Gastroesophageal sphincter (tissue), 4 donors: ENCODE measurements around the gene CD226. TPM values are rescaled to one million over a fixed set of nuclear protein-coding genes. Genes with fewer than 3 reads are reported as not detected.
"Not testable (repeated sequence)": the region's sequence is repeated elsewhere in the genome, so short reads cannot be mapped to it uniquely, and the experiment has no call there.

Experiments
- ATAC-seq: fragments of 150-250 bp; one replicate; pipeline ENCODE4 v1.9.1; 2016; ENCODE audit warnings: mild to moderate bottlenecking, moderate library complexity
- H3K27ac ChIP-seq, 4 donors: fragments of 200-600 bp; sonication (generic) in 3 of 4; 1 replicate in 3 of 4; 2 replicates in 1 of 4; pipeline ENCODE4 v1.5.1; 2016 to 2019
- H3K27me3 ChIP-seq: fragments of 200-600 bp; sonication (generic); one replicate; pipeline ENCODE4 v1.5.1; 2019
- H3K36me3 ChIP-seq, 2 donors: fragments of 200-600 bp; sonication (generic); one replicate each; pipeline ENCODE4 v1.5.1; 2019; ENCODE audit warnings: control low read depth in 1 of 2
- H3K4me1 ChIP-seq, 3 donors: fragments of 200-600 bp; sonication (generic); 1 replicate in 2 of 3; 2 replicates in 1 of 3; pipeline ENCODE4 v1.5.1; 2016 to 2019; ENCODE audit warnings: control low read depth in 2 of 3
- H3K4me3 ChIP-seq, 2 donors: fragments of 200-600 bp; sonication (generic); one replicate each; pipeline ENCODE4 v1.5.1; 2019; ENCODE audit warnings: mild to moderate bottlenecking in 1 of 2, moderate library complexity in 1 of 2
- H3K9me3 ChIP-seq, 3 donors: fragments of 200-600 bp; sonication (generic); one replicate each; pipeline ENCODE4 v1.5.1; 2017 to 2019; ENCODE audit warnings: control low read depth in 2 of 3
- EP300 ChIP-seq: sonication (generic); formaldehyde crosslinking; IDR thresholded peaks from one replicate; pipeline ENCODE4 v1.6.1; 2017; ENCODE audit warnings: antibody characterized with exemption, mild to moderate bottlenecking
- POLR2A ChIP-seq, 2 donors: fragments of 450-650 bp; IDR thresholded peaks; one replicate each; pipeline ENCODE4 v1.6.1; 2017; ENCODE audit warnings: antibody characterized with exemption in 2 of 2, mild to moderate bottlenecking in 2 of 2, moderate library complexity in 1 of 2
- POLR2AphosphoS5 ChIP-seq: sonication (generic); formaldehyde crosslinking; IDR thresholded peaks from one replicate; pipeline ENCODE4 v1.6.1; 2017; ENCODE audit warnings: antibody characterized with exemption
- WGBS, 2 donors: methylation state at CpG; one replicate each; pipeline ENCODE4 v1.1.5; 2018; ENCODE audit warnings: low coverage in 1 of 2; 5-methylcytosine and 5-hydroxymethylcytosine counted together
- total RNA-seq, 4 donors: library from RNA; depleted of rRNA; stranded (reverse); fragments of >200 nt; gene quantifications; one replicate each; pipeline ENCODE4 v1.1.0, GENCODE V29; 2016
- TF ChIP-seq, protein P1 (sequence below), 4 experiments: fragments of 200-600 bp in 2 of 4; fragments of 450-650 bp in 2 of 4; sonication (generic) in 1 of 4; IDR thresholded peaks; one replicate each; pipeline ENCODE4 v1.5.1; 2017 to 2019; ENCODE audit warnings: antibody characterized with exemption in 4 of 4, mild to moderate bottlenecking in 2 of 4, moderate library complexity in 2 of 4

CD226 gene
- total RNA-seq, 4 donors from 2014 or later, result 0.66 to 2.8 (median 0.87) TPM

DNA sequence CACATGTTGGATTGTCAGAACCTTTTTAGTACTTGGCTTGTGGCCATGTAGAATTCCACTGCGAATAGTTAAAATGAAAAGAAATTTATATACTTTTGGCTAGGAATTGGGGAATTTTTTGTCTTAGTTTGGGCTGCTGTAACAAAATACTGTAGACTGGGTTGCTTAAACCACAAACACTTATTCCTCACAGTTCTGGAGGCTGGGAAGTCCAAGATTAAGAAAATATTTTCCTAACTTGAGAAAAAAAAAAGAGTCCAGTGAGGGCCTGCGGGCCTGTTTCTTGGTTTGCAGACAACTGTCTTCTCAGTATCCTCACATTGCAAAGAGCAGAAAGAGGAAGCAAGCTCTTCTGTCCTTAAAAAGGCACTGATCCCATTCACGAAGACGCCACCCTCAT is 81.9 kb downstream of the CD226 start:
- ATAC-seq, result no peak
- no peak overlapping the region for H3K27ac ChIP-seq
- H3K4me1 ChIP-seq, result no peaks in the 10 kb centered on the region
- no peaks in the 10 kb centered on the region for H3K27me3 ChIP-seq
- no peaks in the 10 kb centered on the region for H3K36me3 ChIP-seq
- H3K9me3 ChIP-seq, result no peaks in the 10 kb centered on the region
- H3K4me3 ChIP-seq, result no peak overlapping the region
- TF ChIP-seq EP300 (no peak), POLR2AphosphoS5 (no peak), POLR2A (IDR thresholded peaks at IDR 0.05) (no peak)
- TF ChIP-seq, protein P1, sequence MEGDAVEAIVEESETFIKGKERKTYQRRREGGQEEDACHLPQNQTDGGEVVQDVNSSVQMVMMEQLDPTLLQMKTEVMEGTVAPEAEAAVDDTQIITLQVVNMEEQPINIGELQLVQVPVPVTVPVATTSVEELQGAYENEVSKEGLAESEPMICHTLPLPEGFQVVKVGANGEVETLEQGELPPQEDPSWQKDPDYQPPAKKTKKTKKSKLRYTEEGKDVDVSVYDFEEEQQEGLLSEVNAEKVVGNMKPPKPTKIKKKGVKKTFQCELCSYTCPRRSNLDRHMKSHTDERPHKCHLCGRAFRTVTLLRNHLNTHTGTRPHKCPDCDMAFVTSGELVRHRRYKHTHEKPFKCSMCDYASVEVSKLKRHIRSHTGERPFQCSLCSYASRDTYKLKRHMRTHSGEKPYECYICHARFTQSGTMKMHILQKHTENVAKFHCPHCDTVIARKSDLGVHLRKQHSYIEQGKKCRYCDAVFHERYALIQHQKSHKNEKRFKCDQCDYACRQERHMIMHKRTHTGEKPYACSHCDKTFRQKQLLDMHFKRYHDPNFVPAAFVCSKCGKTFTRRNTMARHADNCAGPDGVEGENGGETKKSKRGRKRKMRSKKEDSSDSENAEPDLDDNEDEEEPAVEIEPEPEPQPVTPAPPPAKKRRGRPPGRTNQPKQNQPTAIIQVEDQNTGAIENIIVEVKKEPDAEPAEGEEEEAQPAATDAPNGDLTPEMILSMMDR (IDR thresholded peaks at IDR 0.05), result no peak
- WGBS, 2 donors, result 38 to 48% methylated on average over 2 to 4 of the region's 4 CpGs

DNA sequence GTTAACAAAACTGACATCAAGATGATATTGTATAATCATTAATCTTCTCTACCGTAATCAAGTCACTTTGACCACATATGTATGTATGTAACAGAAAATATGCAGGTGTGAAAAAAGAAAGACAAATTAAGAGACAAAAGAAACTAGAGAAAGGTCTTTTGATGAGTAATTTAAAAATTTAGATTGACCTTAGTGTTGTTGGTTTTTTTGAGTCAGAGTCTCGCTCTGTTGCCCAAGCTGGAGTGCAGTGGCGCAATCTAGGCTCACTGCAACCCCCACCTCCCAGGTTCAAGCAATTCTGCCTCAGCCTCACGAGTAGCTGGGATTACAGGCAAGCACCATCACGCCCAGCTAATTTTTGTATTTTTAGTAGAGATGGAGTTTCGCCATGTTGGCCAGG is 82.9 kb downstream of the CD226 start:
- not testable (repeated sequence) for ATAC-seq

GRCh38 chr18:69858897-69859296 is 88.8 kb downstream of the CD226 start:
- Histone ChIP-seq H3K4me3 (no peak overlapping the region), H3K27ac (no peak overlapping the region), H3K27me3 (no peaks in the 10 kb centered on the region), H3K9me3 (no peaks in the 10 kb centered on the region), H3K4me1 (no peaks in the 10 kb centered on the region), H3K36me3 (no peaks in the 10 kb centered on the region)
- TF ChIP-seq POLR2AphosphoS5, result no peak
- TF ChIP-seq, protein P1 (IDR thresholded peaks at IDR 0.05), result no peak
- TF ChIP-seq EP300, result no peak
- no peak for TF ChIP-seq POLR2A (IDR thresholded peaks at IDR 0.05)
- no peak for ATAC-seq
- WGBS, 2 donors, result 84 to 86% methylated on average over 4 to 5 of the region's 5 CpGs

More for the DNA sequence above, 82.9 kb downstream of the CD226 start:
- H3K4me1 ChIP-seq, H3K4me3 ChIP-seq, H3K9me3 ChIP-seq, H3K36me3 ChIP-seq, H3K27me3 ChIP-seq, H3K27ac ChIP-seq: not testable (repeated sequence)
- WGBS, 2 donors, result 95 to 97% methylated on average over 3 to 4 of the region's 6 CpGs

DNA sequence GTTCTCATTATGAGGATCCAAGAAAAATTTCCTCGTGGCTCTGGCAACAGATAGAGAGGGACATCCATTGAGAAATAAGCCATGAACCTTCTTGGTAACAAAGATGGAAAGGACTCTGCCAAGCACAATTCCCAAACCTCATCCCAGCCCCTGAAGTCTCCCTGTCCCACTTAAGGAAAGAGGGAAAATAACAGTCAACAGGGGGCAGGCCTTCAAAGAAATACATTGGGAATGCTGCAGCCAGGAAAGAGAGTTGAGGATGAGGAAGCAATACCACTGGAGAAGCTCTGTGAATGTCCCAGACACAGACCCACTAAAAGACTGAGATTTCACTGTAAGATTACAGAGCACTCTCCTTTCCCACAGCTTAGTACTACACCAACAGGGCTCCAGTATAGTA is 93.2 kb downstream of the CD226 start:
- 86% methylated on average over 1 of the region's 1 CpG; no CpG with 5 or more reads in 1 of the 2 donors for WGBS, 2 donors
- H3K27me3 ChIP-seq, result no peaks in the 10 kb centered on the region
- no peak for ATAC-seq
- no peak overlapping the region for H3K4me3 ChIP-seq
- no peaks in the 10 kb centered on the region for H3K36me3 ChIP-seq
- H3K4me1 ChIP-seq, result no peaks in the 10 kb centered on the region
- TF ChIP-seq POLR2A (IDR thresholded peaks at IDR 0.05), result no peak
- no peak for TF ChIP-seq POLR2AphosphoS5
- no peak for TF ChIP-seq EP300
- TF ChIP-seq, protein P1 (IDR thresholded peaks at IDR 0.05), result no peak
- H3K9me3 ChIP-seq, result no peaks in the 10 kb centered on the region
- H3K27ac ChIP-seq, result no peak overlapping the region

DNA sequence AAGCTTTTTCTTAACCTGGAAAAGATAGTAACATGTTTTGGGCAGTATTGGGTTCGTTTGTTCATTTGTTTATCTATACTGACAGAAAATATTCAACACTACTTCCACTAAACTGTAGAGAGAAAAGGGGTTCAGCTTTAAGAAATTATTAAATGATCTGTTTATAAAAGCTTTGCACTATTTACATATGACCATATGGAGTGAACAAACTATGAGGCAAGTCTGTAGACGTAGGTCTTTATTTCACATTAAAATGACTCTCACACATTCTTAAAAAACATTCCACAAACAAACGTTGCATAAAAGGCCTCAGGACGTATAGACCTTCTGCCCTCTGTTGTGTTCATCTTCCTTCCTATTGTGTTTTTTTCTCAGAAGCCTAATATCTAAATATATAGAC is 94.6 kb downstream of the CD226 start:
- no peak overlapping the region for H3K4me3 ChIP-seq
- no peaks in the 10 kb centered on the region for H3K4me1 ChIP-seq
- 58 to 62% methylated on average over 4 of the region's 4 CpGs for WGBS, 2 donors
- no peaks in the 10 kb centered on the region for H3K27me3 ChIP-seq
- no peak for TF ChIP-seq POLR2AphosphoS5
- TF ChIP-seq EP300, result no peak
- no peak for TF ChIP-seq POLR2A (IDR thresholded peaks at IDR 0.05)
- TF ChIP-seq, protein P1 (IDR thresholded peaks at IDR 0.05), result no peak
- no peaks in the 10 kb centered on the region for H3K9me3 ChIP-seq
- ATAC-seq, result no peak
- no peak overlapping the region for H3K27ac ChIP-seq
- H3K36me3 ChIP-seq, result no peaks in the 10 kb centered on the region
